GM18499 (cell line): Measurements from ENCODE around the gene PRKCSH.
"Not testable (repeated sequence)": the region's sequence is repeated elsewhere in the genome, so short reads cannot be mapped to it uniquely, and the experiment has no call there.

ENCODE experiments used
- ATAC-seq: cut with Tn5 transposase; IDR thresholded peaks from one replicate; pipeline ENCODE4 v1.9.1; 2021; ENCODE audit warnings: moderate number of reproducible peaks; ENCODE audit not compliant: insufficient read depth, unreplicated experiment

Gene PRKCSH

DNA sequence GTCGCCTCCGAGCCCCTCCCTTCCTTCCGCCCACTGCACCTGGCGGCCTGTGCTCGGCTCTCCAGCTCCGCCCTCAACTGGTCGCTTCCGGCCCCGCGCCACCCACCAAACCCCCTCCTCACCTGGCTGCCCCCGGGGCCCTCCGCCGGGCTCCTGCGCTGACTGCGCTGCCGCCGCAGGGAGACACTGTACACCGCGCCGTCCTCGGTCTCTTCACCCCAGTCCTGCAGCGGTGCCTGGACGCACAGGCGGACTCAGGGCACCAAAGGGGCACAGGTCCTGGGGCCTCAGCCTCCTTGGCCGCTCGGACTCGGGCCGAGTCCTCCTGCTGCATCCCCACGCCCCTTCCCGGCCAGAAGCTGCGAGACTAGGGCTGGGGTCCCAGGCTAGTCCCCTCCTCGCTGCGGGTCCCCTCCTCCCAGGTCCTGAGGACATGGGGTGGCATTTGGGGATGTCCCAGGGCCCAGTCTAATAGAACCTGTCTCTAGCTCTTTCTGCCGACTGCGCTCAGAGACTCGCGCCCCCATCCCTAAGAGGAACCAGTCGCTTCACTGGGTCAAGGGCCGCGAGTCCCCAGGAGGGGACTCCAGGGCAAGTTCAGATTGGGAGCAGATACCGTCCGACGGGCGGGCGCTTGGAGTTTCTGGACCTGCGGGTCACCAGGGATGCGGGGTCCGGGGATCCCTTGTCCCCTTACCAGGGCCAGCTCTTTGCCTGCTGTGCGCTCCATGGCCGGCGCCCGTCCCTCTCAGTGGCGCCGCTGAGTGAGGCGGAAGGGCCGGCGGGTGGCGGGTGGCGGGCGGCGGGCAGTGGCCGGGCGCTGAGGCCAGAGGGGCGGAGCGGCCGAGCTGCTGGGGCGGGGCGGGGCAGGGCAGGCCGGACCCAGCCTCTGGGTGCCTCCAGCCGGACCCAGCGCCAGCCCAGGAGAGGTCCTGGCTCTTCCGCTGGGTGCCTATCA lies 16.6 kb upstream of the PRKCSH start, which contains the start of gene RGL3:
RGL3 (minus strand) TSS at position 766 of the 958 bp plus-strand sequence; CDS start at position 730, 36 bp downstream.
- no peak for ATAC-seq

DNA sequence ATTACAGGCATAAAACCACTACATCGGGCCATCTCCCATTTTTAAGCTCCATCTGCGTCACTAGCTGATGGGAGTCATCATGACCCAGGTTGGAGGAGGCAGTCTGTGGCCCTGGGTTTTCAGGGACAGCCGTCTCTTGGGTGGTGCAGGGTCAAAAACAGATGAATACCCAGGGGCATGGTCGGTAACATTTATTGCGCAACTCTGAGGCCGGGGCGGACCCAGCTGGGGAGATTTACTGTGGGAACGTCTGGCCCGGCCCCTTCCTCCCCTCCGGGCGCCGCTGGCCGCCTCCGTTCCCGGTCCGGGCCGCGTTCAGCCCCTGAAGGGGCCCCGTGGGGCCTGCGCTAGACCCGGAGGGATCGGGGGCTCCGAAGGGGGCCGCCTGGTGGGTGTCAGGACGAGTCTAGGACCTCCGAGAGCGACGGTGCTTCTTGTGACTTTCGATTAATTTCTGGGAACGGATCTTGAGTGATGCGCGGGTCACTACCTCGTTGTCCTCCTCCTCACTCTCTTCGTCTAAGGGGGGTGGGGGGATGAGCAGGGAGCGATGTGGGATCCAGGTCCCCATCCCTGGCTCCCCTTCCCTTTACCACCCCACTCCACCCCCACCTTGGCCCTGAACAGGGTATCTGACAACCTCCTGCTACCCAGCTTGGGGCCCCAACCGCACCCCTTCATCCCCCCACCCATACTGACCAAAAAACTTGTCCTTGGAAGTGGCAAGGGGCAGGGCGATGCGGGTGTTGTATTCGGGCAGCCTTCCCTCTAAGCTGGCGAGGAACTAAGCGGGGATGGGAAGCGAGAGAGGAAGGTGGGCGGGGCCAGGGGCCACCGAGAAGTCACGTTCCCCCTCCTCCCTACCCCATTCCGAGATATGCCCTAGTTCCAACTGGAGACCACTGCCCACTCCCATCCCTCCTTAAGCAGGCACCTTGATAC lies 14.7 kb upstream of the PRKCSH start:
- ATAC-seq: no peak

DNA sequence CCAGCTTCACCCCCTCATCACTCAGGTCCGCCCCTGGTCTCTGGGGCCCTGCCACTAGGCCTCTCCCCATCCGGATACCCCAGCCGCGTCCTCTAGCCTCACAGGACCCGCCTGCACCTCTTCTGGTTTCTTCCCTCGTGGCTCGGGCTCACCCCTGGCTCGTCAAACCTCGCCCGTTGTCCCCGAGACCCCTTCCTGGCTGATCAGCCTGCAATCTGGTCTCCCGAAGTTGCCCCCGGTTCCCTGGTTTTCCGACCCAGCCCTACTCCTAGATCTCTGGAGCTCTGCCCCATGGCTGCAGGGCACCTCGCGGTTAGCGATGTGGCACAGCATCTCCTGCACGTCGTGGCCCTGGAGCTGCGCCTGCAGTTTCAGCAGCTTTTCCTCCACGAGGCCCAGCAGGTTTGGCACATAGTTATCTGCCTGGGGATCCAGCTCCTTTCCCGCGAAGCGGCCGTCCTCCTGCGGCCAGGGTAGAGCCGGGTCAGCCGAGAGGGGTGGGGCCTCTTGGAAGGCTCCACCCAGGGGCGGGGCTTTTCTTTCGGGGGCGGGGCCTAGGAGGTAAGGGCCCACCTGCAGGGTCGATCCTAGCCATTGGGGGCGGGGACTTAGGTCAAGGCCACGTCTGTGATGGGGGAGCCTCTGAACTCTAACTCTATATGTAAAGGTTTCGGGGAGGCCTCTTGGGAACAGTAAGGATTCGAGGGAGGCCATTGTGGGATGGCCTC lies 13.9 kb upstream of the PRKCSH start:
- no peak for ATAC-seq

DNA sequence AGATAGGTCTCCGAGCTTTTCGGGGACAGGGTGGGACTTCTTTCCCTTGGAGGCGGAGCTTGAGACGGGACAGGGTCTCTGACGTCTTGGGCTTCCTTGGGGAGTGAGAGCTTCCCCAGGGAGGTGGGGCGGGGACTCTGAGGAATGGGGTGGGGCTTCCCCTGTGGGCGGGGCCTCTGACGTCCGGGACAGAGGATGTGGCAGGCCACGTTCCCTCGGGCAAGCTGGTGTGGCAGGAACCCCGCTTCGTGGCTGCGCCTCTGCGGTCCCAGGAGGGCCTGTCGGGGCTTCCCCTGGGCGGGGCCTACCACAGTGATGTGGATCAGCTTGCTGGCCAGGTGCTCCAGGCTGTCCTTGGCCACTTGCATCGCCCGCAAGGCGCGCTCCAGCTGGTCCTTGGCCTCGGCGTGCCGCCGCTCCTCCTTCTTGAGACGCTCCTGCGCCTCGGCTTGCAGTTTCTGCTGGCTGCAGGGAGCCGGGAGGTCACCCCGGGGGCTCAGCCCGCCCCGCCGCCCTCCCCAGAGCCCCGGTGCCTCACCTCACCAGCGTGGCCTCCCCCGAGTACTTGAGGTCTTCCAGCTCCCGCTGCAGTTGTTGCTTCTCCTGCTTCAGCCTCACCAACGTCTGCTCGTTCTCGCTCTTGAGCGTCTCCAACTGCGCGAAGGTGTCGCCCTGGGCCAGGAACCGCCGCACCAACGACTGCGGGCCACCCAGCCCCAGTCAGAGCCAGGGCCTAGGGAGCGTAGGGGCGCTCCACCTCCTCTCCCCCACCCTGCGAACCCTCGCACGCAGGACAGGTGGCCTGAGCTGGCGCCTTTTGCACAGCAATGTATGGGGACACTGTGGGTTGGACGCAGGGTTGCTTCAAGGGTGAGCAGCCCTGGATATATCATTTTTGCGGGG lies 13.0 kb upstream of the PRKCSH start:
- no peak for ATAC-seq

DNA sequence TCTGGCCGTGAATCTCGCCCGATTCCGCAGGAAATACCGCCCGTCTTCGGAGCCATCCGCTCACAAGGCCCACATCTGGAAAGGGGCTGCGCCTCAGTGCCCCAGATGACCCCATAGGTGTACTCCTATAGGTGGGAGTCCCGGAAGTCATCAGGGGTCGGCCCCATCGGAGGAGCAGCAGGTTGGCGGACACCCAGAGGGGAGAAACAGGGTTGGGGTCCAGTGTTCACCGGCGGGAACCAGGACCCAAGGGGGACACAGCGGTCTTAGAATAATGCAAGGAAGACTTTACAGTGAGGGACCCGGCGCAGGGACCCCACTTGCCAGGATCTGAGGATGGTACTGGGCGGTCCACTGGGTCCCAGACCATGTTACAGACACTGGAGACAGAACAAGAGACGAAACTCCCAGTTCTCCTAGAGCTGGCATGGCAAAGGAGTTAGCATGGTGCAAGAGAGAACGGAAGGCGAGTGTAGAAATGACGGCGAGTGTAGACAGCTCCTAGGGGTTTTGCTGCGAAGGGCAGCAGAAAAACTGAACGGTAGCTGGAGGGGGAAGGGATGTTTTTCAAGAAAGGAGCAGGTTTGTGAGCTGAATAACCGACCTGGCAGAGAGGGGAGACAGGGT lies 12.2 kb upstream of the PRKCSH start:
- ATAC-seq: no peak

DNA sequence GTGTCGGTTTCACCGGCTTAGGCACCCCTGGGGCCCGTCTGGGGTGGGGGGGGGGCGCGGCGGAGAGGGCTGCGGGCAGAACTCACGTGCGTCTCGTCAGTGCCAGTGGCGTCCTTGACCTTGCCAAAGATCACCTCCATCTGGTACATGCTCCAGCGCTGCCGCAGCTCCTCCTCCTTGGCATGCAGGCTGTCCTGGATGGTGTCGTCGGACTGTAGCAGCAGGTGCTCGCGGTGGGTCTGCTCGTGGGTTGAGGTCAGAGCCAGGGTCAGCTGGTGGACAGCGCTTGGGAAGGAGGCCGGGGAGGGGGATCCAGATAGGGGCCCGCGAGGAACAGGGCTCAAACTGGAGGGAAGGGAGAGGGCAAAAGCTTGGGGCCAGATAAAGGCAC lies 11.6 kb upstream of the PRKCSH start:
- no peak for ATAC-seq

DNA sequence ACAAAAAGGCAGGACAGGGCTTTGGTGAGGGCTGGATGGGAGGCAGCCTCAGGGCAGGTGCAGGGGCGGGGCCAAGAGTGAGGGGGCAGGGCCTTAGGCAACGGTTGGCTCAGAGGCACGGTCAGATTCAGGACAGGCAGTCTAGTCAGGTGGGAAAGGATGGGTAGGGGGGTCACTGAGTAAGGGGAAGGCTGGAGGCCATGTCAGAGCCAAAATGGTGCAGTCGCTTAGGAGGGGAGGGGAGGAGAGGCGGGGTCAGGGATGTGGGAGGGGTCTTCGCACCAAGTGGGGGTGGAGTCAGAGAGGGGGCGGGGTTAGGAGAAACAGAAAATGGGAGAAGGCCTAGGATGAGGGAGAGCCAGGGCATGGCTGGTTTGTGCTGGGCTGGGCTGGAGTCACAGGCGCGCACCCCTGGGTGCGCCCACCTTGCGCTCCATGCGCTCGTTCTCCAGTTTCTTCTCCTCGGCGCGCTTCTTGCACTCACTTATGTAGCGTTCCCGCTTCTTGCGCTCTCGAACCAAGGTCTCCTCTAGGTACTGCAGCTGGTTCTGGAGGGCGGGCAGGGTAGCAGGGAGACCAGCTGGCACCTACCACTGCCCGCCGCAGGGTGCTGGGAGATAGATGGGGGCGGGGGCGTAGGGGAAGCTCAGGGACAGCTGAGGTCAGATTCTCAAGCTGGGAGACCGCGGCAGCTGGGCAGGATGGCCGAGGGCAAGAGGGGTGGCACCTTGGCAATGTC lies 9.5 kb upstream of the PRKCSH start:
- ATAC-seq: no peak

DNA sequence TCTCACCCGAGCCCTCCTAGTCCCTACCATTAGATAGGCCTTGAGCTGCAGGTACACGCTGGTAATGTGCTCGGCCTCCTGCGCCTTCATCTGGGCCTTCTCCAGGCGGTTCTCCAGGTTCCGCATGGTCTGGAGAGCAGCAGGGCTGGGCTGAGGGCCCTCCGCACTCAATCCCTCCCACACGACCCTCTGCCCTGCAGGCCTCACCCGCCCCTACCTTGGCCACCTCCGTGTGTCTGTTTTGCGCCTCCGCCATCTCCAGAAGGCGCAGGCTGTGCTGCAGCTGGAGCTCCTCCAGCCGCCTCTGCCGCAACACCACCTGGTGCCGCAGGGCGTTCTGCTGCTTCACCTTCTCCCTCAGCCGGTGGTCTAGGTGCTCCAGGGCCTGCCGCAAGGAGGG lies 8.8 kb upstream of the PRKCSH start:
- ATAC-seq: no peak

DNA sequence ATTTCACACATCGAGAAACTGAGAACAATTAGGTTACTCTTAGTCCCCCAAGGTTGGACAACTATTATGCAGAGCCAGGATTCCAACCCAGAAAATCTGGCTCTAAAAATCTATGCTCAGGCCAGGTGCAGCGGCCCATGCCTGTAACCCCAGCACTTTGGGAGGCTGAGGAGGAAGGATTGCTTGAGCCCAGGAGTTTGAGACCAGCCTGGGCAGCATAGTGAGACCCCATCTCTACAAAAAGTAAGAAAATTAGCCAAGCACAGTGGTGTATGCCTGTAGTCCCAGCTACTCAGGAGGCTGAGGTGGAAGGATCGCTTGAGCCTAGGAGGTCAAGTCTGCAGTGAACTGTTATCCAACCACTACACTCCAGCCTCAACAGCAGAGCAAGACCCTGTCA lies 1.9 kb upstream of the PRKCSH start:
- not testable (repeated sequence) for ATAC-seq

DNA sequence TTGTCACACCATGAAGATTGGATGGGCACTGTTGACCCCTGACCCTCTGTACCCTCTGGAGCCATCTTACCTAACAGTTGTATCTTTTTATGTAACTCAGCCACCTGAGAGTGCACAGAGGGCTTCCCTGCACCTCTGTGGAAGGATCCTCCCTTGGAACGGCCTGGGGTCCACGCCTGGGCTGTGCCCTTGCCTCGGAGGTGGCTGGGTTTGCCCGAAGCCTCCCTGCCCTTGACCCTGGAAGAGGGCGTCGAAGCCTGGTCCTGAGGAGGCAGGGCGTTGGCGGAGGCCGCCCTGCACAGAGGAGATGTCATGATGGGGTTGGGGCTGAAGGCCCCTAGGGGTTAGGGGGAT lies 755 bp upstream of the PRKCSH start:
- ATAC-seq: peak; percentile 8

DNA sequence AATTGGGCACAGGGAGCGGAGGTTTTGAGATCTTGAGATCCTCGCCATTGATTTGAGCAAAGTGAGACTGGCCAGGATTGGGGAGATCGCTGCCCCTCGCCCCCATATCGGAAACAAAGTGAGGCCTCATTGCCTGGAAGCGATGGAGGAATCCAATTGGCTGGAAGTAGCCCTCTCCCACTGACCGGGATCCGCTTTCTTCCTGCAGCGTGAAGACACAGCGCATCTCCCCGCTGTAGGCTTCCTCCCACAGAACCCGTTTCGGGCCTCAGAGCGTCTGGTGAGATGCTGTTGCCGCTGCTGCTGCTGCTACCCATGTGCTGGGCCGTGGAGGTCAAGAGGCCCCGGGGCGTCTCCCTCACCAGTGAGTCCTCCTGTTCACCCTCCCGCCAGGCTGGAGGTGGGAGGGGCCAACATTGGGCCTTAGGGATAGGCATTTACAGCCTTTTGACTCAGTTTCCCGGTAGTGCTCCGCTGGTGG lies 438 bp downstream of the PRKCSH start:
- ATAC-seq: no peak

DNA sequence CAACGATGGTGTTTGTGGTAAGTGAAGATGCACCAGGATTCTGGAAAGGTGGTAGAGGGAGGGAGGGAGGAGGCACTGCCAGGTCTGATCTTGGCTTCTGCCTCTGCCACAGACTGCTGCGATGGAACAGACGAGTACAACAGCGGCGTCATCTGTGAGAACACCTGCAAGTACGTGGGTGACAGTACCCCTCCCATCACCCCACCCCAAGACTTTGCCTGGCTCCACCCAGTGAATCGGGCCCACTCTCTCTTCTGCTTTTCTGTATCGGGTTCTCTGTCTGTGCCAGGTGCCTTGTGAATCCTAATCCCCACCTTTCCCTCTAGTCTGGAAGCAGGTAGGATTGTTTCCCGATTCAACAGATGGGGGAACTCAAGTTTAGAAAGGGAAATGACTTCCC lies 2.5 kb downstream of the PRKCSH start:
- no peak for ATAC-seq

DNA sequence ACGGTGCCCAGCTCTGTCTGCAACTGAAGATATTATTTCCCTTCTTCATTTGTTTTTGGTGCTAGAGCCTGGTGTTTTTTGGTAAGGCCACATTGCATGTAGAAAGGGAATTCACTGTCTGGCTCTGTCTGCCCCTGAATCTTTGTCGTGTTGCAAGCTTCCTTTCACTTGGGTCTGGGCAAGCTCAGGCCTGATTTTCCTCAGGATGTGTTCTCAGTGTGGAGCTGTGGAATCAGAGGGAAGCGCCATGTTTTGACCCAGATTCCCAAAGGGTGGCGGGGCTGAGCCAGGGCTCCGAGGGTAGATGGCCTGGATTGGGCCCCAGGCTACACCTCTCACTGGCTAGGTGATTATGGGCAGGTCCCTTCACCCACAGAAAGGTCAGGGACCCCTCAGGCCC lies 8.6 kb downstream of the PRKCSH start:
- ATAC-seq: no peak

DNA sequence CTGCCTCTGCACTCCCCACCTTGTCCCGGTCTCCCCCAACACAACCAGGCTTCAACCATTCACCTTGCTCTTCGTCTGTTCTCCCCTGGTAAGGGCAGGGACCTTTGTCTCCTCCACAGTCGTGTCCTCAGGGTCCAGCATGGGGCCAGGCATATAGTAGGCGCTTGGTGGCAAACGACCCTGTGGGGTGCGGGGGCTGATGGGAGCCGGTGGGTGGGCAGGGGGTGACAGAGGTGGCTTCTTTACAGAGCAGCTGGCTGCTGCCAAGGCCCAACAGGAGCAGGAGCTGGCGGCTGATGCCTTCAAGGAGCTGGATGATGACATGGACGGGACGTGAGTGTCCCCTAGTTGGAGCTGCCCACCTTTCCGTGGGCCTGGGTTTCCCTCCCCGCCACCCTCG lies 9.7 kb downstream of the PRKCSH start:
- ATAC-seq: no peak

DNA sequence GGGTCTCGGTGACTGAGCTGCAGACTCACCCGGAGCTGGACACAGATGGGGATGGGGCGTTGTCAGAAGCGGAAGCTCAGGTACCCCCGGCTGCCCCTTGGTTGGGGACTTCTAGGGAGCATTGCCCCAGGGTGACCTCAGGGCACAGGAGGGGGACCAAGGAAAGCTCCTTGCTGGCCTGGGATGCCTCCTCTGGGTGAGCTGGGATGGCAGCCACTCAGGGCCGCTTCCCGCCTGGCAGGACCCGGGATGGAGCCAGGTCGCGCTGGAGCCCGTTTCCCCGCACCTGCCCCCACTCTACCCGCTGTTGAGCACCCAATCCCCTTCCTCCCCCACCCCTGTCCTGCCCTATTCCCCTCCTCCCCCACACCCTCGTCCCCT lies 10.8 kb downstream of the PRKCSH start:
- ATAC-seq: no peak

DNA sequence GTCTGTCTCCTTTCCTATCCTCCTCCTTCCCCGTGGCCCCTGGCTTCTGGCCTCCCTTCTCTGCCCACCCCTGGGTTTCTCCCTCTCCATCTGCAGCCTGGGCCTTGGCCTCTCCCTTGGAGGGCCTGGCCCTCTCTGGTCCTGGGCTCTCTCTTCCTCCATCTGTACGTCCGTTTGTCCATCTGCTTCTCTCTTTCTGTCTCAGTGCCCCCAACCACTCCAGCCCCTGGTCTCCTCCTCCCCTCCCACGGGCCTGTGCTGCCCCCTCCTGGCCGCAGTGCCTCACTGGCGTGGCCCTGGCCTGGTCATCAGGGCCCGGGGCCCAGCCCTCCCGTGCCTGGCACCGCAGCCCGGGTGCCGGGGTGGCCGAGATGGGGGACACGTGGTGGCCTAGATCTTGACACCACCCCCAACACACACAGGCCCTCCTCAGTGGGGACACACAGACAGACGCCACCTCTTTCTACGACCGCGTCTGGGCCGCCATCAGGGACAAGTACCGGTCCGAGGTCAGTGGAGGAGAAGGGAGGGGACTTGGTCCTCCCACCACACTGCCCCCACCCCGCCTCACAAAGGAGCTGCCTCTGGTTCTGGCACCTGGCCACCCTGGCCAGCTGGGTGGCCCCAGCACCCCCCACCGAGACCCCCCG lies 11.3 kb downstream of the PRKCSH start:
- ATAC-seq: no peak

DNA sequence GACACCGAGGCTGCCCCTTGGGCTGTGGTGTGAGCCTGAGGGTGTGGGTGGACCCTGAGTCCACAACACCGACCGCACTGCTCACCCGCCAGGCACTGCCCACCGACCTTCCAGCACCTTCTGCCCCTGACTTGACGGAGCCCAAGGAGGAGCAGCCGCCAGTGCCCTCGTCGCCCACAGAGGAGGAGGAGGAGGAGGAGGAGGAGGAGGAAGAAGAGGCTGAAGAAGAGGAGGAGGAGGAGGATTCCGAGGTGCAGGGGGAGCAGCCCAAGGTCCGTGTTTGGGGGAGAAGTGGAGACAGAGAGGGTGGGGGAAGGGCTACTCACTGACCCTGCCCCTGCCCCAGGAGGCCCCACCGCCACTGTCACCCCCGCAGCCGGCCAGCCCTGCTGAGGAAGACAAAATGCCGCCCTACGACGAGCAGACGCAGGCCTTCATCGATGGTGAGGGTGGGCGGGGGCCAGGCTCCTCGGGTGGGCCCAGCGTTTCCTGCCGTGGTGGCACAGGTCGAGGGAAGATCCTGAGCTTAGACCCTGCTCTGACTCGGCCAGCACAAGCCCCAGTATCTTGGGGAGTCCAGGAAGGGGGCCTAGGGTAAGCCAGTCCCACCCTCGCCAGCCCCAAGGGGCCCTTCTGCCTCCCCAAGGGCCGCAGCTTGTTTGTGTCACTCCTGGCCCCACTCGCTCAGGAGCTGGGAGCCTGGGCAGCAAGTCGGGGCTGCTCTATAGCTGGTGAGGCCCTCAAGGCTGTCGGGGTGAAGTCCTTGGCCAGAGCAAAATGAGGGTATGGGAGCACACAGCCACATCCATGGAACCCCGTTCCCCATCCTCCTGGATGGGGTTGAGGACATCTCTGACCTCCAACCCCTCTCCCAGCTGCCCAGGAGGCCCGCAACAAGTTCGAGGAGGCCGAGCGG lies 12.2 kb downstream of the PRKCSH start:
- ATAC-seq: no peak
